Activated CD4-positive, alpha-beta T cell treated with anti-CD3 and anti-CD28 coated beads for 48 hours (primary cell): ENCODE measurements around the gene COL4A1.

ENCODE experiments used
- DNase-seq: peaks from one replicate; pipeline ENCODE4 v3.0.0-alpha.2; 2020

Gene COL4A1

GRCh38 chr13:110107568-110108347, 199.2 kb downstream of the COL4A1 start:
- no peak for DNase-seq

GRCh38 chr13:110106726-110107125, 200.2 kb downstream of the COL4A1 start:
- DNase-seq: no peak

- DNase-seq: no peak
Measured at GRCh38 chr13:110105136-110105535, 201.8 kb downstream of the COL4A1 start.

DNA sequence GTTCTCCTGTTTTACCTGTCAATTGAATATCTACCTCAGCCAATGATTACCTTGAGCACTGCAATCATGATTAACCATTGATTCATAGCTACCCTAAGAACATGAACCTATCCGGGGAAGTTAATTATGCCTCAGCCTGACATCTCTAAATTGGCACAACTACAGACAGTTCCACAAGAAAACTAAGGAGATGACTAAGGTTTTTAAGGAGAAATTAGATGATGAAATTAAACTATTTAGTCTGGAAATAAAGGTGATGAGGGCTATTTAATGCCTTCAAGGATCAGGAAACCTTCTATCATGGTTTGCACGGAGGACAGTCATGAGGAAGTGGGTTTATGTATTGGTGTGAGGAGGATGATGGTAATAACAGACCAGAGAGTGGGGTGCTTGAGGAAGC, 203.4 kb downstream of the COL4A1 start:
- no peak for DNase-seq

DNA sequence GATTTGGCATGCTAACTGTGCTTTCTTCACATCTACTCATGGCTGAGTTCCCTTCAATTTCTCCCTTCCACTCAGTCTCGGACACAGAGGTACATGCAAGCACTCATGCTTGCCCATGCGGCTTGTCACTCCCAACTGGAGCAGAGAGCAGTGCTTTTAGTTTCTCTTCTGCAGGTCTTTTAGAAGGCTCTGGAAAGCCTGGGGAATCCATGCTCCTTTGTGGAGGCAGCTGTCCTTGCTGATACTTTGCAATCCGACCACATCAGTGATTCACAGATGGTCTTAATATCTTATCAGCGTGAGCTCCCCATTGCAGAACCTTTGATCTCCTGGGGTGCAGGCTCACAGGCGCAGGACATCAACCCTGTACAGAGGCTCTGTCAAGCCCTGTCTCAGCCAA, 203.9 kb downstream of the COL4A1 start:
- DNase-seq: no peak

- DNase-seq: no peak
Measured at GRCh38 chr13:110102053-110102452, 204.9 kb downstream of the COL4A1 start.

GRCh38 chr13:110099922-110100321, 207.0 kb downstream of the COL4A1 start:
- no peak for DNase-seq
